Type B pancreatic cell (in vitro differentiated cells): ENCODE measurements around the gene MRGPRG. TPM values are rescaled to one million over a fixed set of nuclear protein-coding genes. Genes with fewer than 3 reads are reported as not detected.

Source experiments
- DNase-seq: peaks from one replicate; pipeline ENCODE4 v3.0.0; 2021; ENCODE audit warnings: mixed read lengths; ENCODE audit not compliant: unreplicated experiment; ENCODE audit errors: extremely low spot score
- H3K27ac Mint-ChIP-seq: 2 replicates; pipeline ENCODE4 v1.8.0; 2021; ENCODE audit warnings: mild to moderate bottlenecking, mixed read lengths
- H3K27me3 Mint-ChIP-seq: 2 replicates; pipeline ENCODE4 v1.8.0; 2021; ENCODE audit warnings: mixed read lengths
- H3K36me3 Mint-ChIP-seq: 2 replicates; pipeline ENCODE4 v1.8.0; 2021; ENCODE audit warnings: mixed read lengths
- H3K4me1 Mint-ChIP-seq: one replicate; pipeline ENCODE4 v1.8.0; 2021; ENCODE audit warnings: mixed read lengths; ENCODE audit not compliant: unreplicated experiment
- H3K4me3 Mint-ChIP-seq: 2 replicates; pipeline ENCODE4 v1.8.0; 2021; ENCODE audit warnings: mild to moderate bottlenecking, mixed read lengths
- H3K9me3 Mint-ChIP-seq: 2 replicates; pipeline ENCODE4 v1.8.0; 2021; ENCODE audit warnings: mixed read lengths
- CTCF ChIP-seq: fragments of 200-600 bp; sonication (generic); conservative IDR thresholded peaks from 2 replicates; pipeline ENCODE4 v1.5.0; 2021; ENCODE audit warnings: antibody characterized with exemption, mild to moderate bottlenecking
- total RNA-seq: library from RNA; stranded (reverse); gene quantifications from 2 replicates; pipeline ENCODE4 v1.2.1, GENCODE V29; 2021; ENCODE audit warnings: low replicate concordance

MRGPRG gene
- total RNA-seq, 1 donor from 2014 or later, result not detected

GRCh38 chr11:3189886-3190583 is 28.6 kb downstream of the MRGPRG start:
- Mint-ChIP-seq H3K27me3 (peaks cover 15% of the 10 kb centered on the region), H3K36me3 (no peaks in the 10 kb centered on the region)
- TF ChIP-seq CTCF, result no peak

GRCh38 chr11:3189196-3189843 is 29.3 kb downstream of the MRGPRG start:
- H3K27ac Mint-ChIP-seq, result no peak overlapping the region
- H3K9me3 Mint-ChIP-seq, result no peaks in the 10 kb centered on the region
- no peak overlapping the region for H3K4me3 Mint-ChIP-seq
- no peaks in the 10 kb centered on the region for H3K36me3 Mint-ChIP-seq
- TF ChIP-seq CTCF, result no peak
- peaks cover 4% of the 10 kb centered on the region for H3K4me1 Mint-ChIP-seq
- peaks cover 18% of the 10 kb centered on the region for H3K27me3 Mint-ChIP-seq
- no peak for DNase-seq

More at GRCh38 chr11:3189886-3190583, 28.6 kb downstream of the MRGPRG start:
- Mint-ChIP-seq H3K9me3 (no peaks in the 10 kb centered on the region), H3K4me1 (peaks cover 4% of the 10 kb centered on the region), H3K4me3 (no peak overlapping the region), H3K27ac (no peak overlapping the region)
- DNase-seq, result no peak

GRCh38 chr11:3188496-3189195 is 30.0 kb downstream of the MRGPRG start:
- Mint-ChIP-seq H3K4me1 (peaks cover 4% of the 10 kb centered on the region), H3K27ac (peak overlapping the region; percentile 16), H3K4me3 (no peak overlapping the region), H3K9me3 (no peaks in the 10 kb centered on the region), H3K36me3 (no peaks in the 10 kb centered on the region), H3K27me3 (peaks cover 18% of the 10 kb centered on the region)
- TF ChIP-seq CTCF, result no peak
- no peak for DNase-seq

GRCh38 chr11:3186166-3186953 is 32.3 kb downstream of the MRGPRG start:
- H3K4me1 Mint-ChIP-seq, result peaks cover 4% of the 10 kb centered on the region
- H3K4me3 Mint-ChIP-seq, result no peak overlapping the region
- H3K27ac Mint-ChIP-seq, result no peak overlapping the region
- no peak for TF ChIP-seq CTCF
- no peaks in the 10 kb centered on the region for H3K9me3 Mint-ChIP-seq
- H3K36me3 Mint-ChIP-seq, result no peaks in the 10 kb centered on the region
- peaks cover 18% of the 10 kb centered on the region for H3K27me3 Mint-ChIP-seq
- no peak for DNase-seq

GRCh38 chr11:3184732-3185347 is 33.8 kb downstream of the MRGPRG start:
- H3K9me3 Mint-ChIP-seq, result peaks cover 4% of the 10 kb centered on the region
- no peak for DNase-seq
- H3K4me3 Mint-ChIP-seq, result no peak overlapping the region
- H3K36me3 Mint-ChIP-seq, result no peaks in the 10 kb centered on the region
- TF ChIP-seq CTCF, result no peak
- no peak overlapping the region for H3K27ac Mint-ChIP-seq
- H3K27me3 Mint-ChIP-seq, result peaks cover 18% of the 10 kb centered on the region
- H3K4me1 Mint-ChIP-seq, result peaks cover under 1% of the 10 kb centered on the region
